Measurements from ENCODE around the gene PCBD2. TPM values are rescaled to one million over a fixed set of nuclear protein-coding genes. Genes with fewer than 3 reads are reported as not detected.
"Not testable (repeated sequence)": the region's sequence is repeated elsewhere in the genome, so short reads cannot be mapped to it uniquely, and the experiment has no call there.

PCBD2 gene
- total RNA-seq, 1 donor from 2014 or later = 18.8 TPM

DNA sequence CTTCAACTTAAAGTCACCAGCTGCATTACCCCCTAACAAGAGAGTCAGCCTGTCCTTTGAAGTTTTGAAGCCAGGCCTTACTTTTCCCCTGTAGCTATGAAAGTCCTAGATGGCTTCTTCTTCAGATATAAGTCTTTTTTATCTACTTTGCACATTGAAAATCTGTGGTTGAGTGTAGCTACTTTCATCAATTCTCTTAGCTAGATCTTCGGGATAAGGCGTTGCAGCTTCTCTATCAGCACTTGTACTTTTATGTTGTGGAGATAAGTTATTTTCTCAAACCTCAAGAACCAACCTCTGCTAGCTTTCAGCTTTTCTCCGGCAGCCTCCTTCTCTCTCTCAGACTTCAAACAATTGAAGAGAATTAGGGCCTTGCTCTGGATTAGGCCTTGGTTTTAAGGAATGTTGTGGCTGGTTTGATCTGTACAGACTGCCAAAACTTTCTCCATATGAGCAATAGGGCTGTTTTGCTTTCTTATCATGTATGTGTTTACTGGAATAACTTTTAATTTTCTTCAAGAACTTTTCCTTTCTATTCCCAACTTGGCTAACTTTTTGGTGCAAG is 84.4 kb downstream of the PCBD2 start:
- TF ChIP-seq, protein P1, sequence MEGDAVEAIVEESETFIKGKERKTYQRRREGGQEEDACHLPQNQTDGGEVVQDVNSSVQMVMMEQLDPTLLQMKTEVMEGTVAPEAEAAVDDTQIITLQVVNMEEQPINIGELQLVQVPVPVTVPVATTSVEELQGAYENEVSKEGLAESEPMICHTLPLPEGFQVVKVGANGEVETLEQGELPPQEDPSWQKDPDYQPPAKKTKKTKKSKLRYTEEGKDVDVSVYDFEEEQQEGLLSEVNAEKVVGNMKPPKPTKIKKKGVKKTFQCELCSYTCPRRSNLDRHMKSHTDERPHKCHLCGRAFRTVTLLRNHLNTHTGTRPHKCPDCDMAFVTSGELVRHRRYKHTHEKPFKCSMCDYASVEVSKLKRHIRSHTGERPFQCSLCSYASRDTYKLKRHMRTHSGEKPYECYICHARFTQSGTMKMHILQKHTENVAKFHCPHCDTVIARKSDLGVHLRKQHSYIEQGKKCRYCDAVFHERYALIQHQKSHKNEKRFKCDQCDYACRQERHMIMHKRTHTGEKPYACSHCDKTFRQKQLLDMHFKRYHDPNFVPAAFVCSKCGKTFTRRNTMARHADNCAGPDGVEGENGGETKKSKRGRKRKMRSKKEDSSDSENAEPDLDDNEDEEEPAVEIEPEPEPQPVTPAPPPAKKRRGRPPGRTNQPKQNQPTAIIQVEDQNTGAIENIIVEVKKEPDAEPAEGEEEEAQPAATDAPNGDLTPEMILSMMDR (IDR thresholded peaks at IDR 0.05; ENCODE audit: unreplicated experiment) = no peak
- Mint-ChIP-seq H3K27me3 (peaks cover 6% of the 10 kb centered on the region), H3K27ac (no peak overlapping the region), H3K4me1 (ENCODE audit: low read depth) (peaks cover 5% of the 10 kb centered on the region), H3K36me3 (ENCODE audit: insufficient read depth) (peaks cover 7% of the 10 kb centered on the region), H3K9me3 (ENCODE audit: low read depth) (peaks cover 9% of the 10 kb centered on the region), H3K4me3 (ENCODE audit: low read depth) (no peak overlapping the region)
- no peak for DNase-seq (ENCODE audit: low spot score, unreplicated experiment)

DNA sequence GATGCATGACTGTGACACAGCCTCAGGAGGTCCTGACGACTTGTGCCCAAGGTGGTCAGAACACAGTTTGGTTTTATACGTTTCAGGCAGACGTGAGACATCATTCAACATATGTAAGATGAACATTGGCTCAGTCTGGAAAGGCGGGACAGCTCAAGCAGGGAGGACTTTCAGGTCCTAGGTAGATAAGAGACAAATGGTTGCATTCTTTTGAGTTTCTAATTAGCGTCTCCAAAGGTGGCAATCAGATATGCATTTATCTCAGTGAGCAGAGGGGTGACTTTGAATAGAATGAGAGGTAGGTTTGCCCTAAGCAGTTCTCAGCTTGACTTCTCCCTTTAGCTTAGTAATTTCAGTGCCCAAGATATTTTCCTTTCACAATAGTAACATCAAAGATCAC is 85.3 kb downstream of the PCBD2 start:
- not testable (repeated sequence) for H3K4me3 Mint-ChIP-seq (ENCODE audit: low read depth); DNase-seq (ENCODE audit: low spot score, unreplicated experiment); H3K36me3 Mint-ChIP-seq (ENCODE audit: insufficient read depth); H3K4me1 Mint-ChIP-seq (ENCODE audit: low read depth); H3K27ac Mint-ChIP-seq; H3K27me3 Mint-ChIP-seq; H3K9me3 Mint-ChIP-seq (ENCODE audit: low read depth)

DNA sequence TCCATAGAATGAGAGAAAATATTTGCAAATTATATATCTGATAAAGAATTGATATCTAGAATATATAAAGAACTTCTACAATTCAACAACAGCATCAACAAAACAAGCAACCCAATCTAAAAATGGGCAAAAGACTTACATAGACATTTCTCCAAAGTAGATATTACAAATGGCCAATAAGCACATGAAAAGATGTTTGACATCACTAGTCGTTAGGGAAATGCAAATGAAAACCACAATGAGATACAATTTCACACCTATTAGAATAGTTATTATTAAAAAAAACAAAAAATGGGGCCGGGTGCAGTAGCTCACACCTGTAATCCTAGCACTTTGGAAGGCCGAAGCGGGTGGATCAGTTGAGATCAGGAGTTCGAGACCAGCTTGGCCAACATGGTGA is 87.2 kb downstream of the PCBD2 start:
- peaks cover 9% of the 10 kb centered on the region for H3K9me3 Mint-ChIP-seq (ENCODE audit: low read depth)
- H3K36me3 Mint-ChIP-seq (ENCODE audit: insufficient read depth) = peaks cover 7% of the 10 kb centered on the region
- peaks cover 5% of the 10 kb centered on the region for H3K4me1 Mint-ChIP-seq (ENCODE audit: low read depth)
- TF ChIP-seq, protein P1 (IDR thresholded peaks at IDR 0.05; ENCODE audit: unreplicated experiment) = no peak
- peaks cover 14% of the 10 kb centered on the region for H3K27me3 Mint-ChIP-seq
- no peak for DNase-seq (ENCODE audit: low spot score, unreplicated experiment)
- no peak overlapping the region for H3K27ac Mint-ChIP-seq
- H3K4me3 Mint-ChIP-seq (ENCODE audit: low read depth) = no peak overlapping the region

DNA sequence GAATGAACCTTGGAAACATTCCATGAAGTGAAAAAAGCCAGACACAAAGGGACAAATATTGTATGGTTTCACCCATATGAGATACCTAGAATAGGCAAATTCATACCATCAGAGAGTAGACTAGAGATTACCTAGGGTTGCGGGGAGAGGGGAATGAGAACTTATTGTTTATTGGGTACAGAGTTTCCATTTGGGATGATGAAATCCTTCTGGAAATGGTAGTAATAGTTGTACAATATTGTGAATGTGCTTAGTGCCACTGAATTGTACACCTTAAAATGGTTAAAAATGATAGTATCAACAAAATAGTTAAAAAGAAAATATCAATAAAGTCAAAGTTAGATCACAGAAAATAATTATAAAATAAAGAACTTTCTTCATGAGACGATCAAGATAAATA is 88.2 kb downstream of the PCBD2 start:
- DNase-seq (ENCODE audit: low spot score, unreplicated experiment) = no peak
- no peak overlapping the region for H3K4me3 Mint-ChIP-seq (ENCODE audit: low read depth)
- H3K36me3 Mint-ChIP-seq (ENCODE audit: insufficient read depth) = peaks cover 7% of the 10 kb centered on the region
- H3K4me1 Mint-ChIP-seq (ENCODE audit: low read depth) = peaks cover 11% of the 10 kb centered on the region
- TF ChIP-seq, protein P1 (IDR thresholded peaks at IDR 0.05; ENCODE audit: unreplicated experiment) = no peak
- H3K27ac Mint-ChIP-seq = no peak overlapping the region
- peaks cover 9% of the 10 kb centered on the region for H3K9me3 Mint-ChIP-seq (ENCODE audit: low read depth)
- H3K27me3 Mint-ChIP-seq = peaks cover 20% of the 10 kb centered on the region

DNA sequence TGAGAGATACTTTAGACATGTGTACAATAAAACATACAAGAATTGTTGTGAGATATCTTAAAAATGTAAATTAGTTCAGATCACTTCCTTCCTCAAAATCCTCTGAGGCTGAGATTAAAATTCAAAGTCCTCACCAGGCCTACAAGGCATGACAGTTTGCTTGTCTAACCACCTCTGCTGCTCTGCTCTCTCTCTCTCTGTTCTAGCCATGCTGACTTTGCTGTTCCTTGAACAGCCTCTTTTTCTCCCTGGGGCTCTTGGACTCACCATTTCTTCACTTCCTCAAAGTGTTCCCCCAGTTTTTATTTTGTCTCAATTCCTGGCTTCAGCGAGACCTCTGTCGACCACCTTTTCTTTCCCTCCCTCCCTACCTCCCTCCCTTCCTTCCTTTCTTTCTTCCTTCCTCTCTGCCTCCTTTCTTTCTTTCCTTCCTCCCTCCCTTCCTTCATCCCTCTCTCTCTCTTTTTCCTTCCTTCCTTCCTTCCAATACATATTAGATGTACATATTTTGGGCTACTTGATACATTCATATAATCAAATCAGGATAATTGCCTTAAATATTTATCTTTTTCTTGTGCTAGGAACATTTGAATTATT is 89.7 kb downstream of the PCBD2 start:
- H3K4me3 Mint-ChIP-seq (ENCODE audit: low read depth) = no peak overlapping the region

More for the DNA sequence above, 89.7 kb downstream of the PCBD2 start:
- H3K9me3 Mint-ChIP-seq (ENCODE audit: low read depth) = peaks cover 13% of the 10 kb centered on the region
- no peak for DNase-seq (ENCODE audit: low spot score, unreplicated experiment)
- TF ChIP-seq, protein P1 (IDR thresholded peaks at IDR 0.05; ENCODE audit: unreplicated experiment) = no peak
- peaks cover 21% of the 10 kb centered on the region for H3K27me3 Mint-ChIP-seq
- H3K27ac Mint-ChIP-seq = no peak overlapping the region
- H3K36me3 Mint-ChIP-seq (ENCODE audit: insufficient read depth) = peaks cover 7% of the 10 kb centered on the region
- peaks cover 11% of the 10 kb centered on the region for H3K4me1 Mint-ChIP-seq (ENCODE audit: low read depth)

All from progenitor cell of endocrine pancreas (in vitro differentiated cells).